ENCODE data around the gene TFB1M. TPM values are rescaled to one million over a fixed set of nuclear protein-coding genes. Genes with fewer than 3 reads are reported as not detected.
"Not testable (repeated sequence)": the region's sequence is repeated elsewhere in the genome, so short reads cannot be mapped to it uniquely, and the experiment has no call there.

The TFB1M gene
- total RNA-seq, 2 experiments from 2014 or later, result 45.5 to 56.4 TPM

DNA sequence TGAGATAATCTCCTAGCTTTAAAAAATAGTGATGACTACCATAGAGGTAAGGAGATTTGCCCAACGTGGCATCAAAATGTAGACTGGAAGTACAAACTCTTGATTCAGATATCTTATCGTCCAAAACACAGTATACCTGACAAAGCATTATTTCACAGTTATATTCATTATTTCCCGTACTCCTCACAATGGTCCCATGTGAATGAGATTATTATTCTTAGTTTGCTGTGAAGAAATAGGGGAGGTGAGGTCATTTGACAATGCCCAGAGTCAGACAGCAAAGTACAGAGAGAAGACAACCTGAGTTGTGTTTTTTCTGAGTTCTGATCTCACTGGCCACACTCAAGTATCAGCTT lies 1.2 kb upstream of the TFB1M start:
- POLR2A ChIA-PET, result interaction anchor here (1.2 kb wide), 1 partner anchor 102 kb away, joined by 3 read pairs; no protein-coding TSS in a partner anchor
- no peaks in the 10 kb centered on the region for H3K9me3 Mint-ChIP-seq (ENCODE audit: low read depth)
- CTCF ChIA-PET, result interaction anchor here (0.6 to 3.9 kb wide), 9 partner anchors 12 to 578 kb away, joined by 3 to 21 read pairs (median 5); no protein-coding TSS in a partner anchor

DNA sequence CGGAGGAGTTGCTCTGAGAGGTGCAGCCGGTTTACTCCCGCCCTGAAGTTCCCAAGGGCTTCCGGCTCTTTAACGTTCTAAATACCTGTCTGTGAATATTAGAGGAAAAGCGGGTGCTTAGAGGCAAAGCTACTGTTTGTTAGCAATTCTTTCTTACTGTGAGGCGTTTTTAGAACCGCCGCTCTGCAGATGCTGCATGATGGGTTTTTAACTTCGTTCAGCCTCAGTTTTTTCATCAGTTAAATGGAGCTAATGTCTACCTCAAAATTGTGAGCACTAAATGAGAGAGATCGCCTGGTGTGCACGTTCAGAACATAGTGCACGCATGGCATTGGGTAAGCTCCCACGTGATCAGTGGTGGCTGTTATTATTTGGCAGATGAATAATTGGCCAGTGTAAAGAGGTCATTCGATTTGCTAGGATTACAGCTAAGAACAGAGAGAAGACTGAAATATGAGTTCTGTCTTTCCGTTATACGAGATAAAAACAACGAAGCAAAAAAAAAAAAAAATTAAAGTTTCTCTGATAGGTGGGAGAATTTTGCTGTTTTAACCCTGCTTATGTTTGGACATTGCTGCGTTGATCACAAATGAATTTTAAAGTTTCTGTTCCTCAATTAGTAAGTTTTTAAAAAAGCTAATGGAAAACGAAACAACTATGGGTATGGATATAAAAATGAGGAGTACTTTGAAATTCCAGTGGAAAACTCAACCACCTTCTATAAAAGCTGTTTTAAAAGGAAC lies 660 bp upstream of the TFB1M start:
- peaks cover 24% of the 10 kb centered on the region for H3K36me3 Mint-ChIP-seq (ENCODE audit: low read depth)
- peak overlapping the region; percentile 90 for H3K4me3 Mint-ChIP-seq
- CTCF ChIA-PET, result interaction anchor here (0.6 to 3.9 kb wide), 10 partner anchors 13 to 577 kb away, joined by 3 to 21 read pairs (median 4); no protein-coding TSS in a partner anchor
- intact Hi-C loops (cut with DNase I, micrococcal nuclease), result loop anchor here (1.0 to 10.0 kb wide), 12 partner anchors 91 to 1706 kb away; partner anchors contain the start of gene SCAF8 (in 2 of the 2)
- peak; percentile 84 for DNase-seq
- no peaks in the 10 kb centered on the region for H3K9me3 Mint-ChIP-seq (ENCODE audit: low read depth)
- POLR2A ChIA-PET, result interaction anchor here (0.6 kb wide), 1 partner anchor 179 kb away, joined by 5 read pairs; no protein-coding TSS in a partner anchor
- peak overlapping the region; percentile 98 for H3K27ac Mint-ChIP-seq
- no peaks in the 10 kb centered on the region for H3K27me3 Mint-ChIP-seq
- H3K4me1 Mint-ChIP-seq, result peaks cover 40% of the 10 kb centered on the region
- peak; percentile 61 for ATAC-seq

More for the DNA sequence above, 1.2 kb upstream of the TFB1M start:
- H3K4me3 Mint-ChIP-seq, result peak overlapping the region; percentile 90
- peak overlapping the region; percentile 98 for H3K27ac Mint-ChIP-seq
- intact Hi-C loops (cut with DNase I, micrococcal nuclease), result loop anchor here (2.0 to 10.0 kb wide), 4 partner anchors 139 to 1469 kb away; no protein-coding TSS in a partner anchor
- H3K36me3 Mint-ChIP-seq (ENCODE audit: low read depth), result peaks cover 20% of the 10 kb centered on the region
- H3K4me1 Mint-ChIP-seq, result peaks cover 37% of the 10 kb centered on the region
- H3K27me3 Mint-ChIP-seq, result no peaks in the 10 kb centered on the region
- no peak for DNase-seq
- no peak for ATAC-seq

- Mint-ChIP-seq H3K9me3 (ENCODE audit: low read depth) (no peaks in the 10 kb centered on the region), H3K27me3 (no peaks in the 10 kb centered on the region), H3K4me1 (peaks cover 41% of the 10 kb centered on the region), H3K36me3 (ENCODE audit: low read depth) (peaks cover 28% of the 10 kb centered on the region), H3K4me3 (peak overlapping the region; percentile 90), H3K27ac (peak overlapping the region; percentile 93)
- peak; percentile 3 for ATAC-seq
- POLR2A ChIA-PET, result interaction anchor here (0.6 kb wide), 1 partner anchor 480 kb away, joined by 3 read pairs; no protein-coding TSS in a partner anchor
- intact Hi-C loops (cut with DNase I, micrococcal nuclease), result loop anchor here (1.0 to 10.0 kb wide), 13 partner anchors 89 to 1708 kb away; partner anchors contain the start of gene SCAF8 (in 2 of the 2)
- CTCF ChIA-PET, result interaction anchor here (0.5 to 3.1 kb wide), 4 partner anchors 25 to 386 kb away, joined by 3 to 13 read pairs (median 4); no protein-coding TSS in a partner anchor
- peak; percentile 28 for DNase-seq
Measured at GRCh38 chr6:155313602-155314091, 637 bp downstream of the TFB1M start.

DNA sequence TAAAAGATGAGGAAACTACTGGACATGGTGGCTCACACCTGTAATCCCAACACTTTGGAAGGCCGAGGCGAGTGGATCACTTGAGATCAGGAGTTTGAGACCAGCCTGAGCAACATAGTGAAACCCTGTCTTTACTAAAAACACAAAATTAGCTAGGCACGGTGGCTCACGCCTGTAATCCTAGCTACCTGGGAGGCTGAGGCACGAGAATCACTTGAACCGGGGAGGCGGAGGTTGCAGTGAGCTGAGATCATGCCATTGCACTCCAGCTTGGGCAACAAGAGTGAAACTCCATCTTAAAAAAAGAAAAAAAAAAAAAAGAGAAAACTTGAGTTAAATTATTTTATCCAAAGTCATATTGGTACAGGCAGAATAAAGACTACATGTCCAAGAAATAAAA lies 1.3 kb downstream of the TFB1M start:
- intact Hi-C loops (cut with DNase I, micrococcal nuclease), result loop anchor here (2.0 to 10.0 kb wide), 4 partner anchors 386 to 1472 kb away; no protein-coding TSS in a partner anchor
- Mint-ChIP-seq H3K27ac (peak overlapping the region; percentile 93), H3K4me3 (peak overlapping the region; percentile 90), H3K4me1 (peaks cover 45% of the 10 kb centered on the region), H3K36me3 (ENCODE audit: low read depth) (peaks cover 33% of the 10 kb centered on the region)
- H3K9me3 Mint-ChIP-seq (ENCODE audit: low read depth); POLR2A ChIA-PET; H3K27me3 Mint-ChIP-seq; ATAC-seq; DNase-seq: not testable (repeated sequence)
- CTCF ChIA-PET, result interaction anchor here (0.5 to 2.0 kb wide), 7 partner anchors 10 to 385 kb away, joined by 3 to 5 read pairs (median 3); no protein-coding TSS in a partner anchor

GRCh38 chr6:155311583-155311982 lies 2.7 kb downstream of the TFB1M start:
- Mint-ChIP-seq H3K27me3 (no peaks in the 10 kb centered on the region), H3K27ac (no peak overlapping the region)

DNA sequence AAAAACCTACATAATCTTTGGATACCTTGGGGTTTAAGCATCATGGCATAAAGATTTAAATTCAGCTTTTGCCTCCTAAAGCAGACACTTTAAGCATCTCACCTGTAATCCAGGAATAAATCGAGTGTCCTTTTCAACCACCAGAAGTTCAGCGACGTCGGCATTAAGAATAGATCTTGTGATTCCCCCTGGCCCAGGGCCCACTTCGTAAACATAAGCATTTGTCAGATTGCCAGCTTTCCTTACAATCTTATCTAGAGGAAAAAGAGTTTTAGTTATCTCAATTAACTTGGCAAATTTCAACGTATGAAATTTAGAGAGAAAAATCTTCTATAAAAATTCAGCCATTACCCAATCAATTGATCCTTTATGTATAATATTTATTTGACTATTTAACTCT lies 3.2 kb downstream of the TFB1M start:
- ChIA-PET POLR2A (no interaction called here), CTCF (interaction anchor here (0.6 to 1.2 kb wide), 2 partner anchors 34 to 134 kb away, joined by 3 read pairs; no protein-coding TSS in a partner anchor)
- intact Hi-C loops (cut with DNase I, micrococcal nuclease), result loop anchor here (5.0 to 10.0 kb wide), 3 partner anchors 384 to 1474 kb away; no protein-coding TSS in a partner anchor
- ATAC-seq (no peak), DNase-seq (no peak)
- no peaks in the 10 kb centered on the region for H3K9me3 Mint-ChIP-seq (ENCODE audit: low read depth)
- H3K36me3 Mint-ChIP-seq (ENCODE audit: low read depth), result peaks cover 48% of the 10 kb centered on the region
- no peak overlapping the region for H3K27ac Mint-ChIP-seq
- H3K4me3 Mint-ChIP-seq, result no peak overlapping the region
- no peaks in the 10 kb centered on the region for H3K27me3 Mint-ChIP-seq
- H3K4me1 Mint-ChIP-seq, result peaks cover 48% of the 10 kb centered on the region

More at GRCh38 chr6:155311583-155311982, 2.7 kb downstream of the TFB1M start:
- no peak overlapping the region for H3K4me3 Mint-ChIP-seq
- ATAC-seq (no peak), DNase-seq (no peak)
- peaks cover 43% of the 10 kb centered on the region for H3K36me3 Mint-ChIP-seq (ENCODE audit: low read depth)
- ChIA-PET CTCF (interaction anchor here (0.6 to 1.7 kb wide), 3 partner anchors 8 to 140 kb away, joined by 3 to 4 read pairs (median 3); no protein-coding TSS in a partner anchor), POLR2A (no interaction called here)
- H3K4me1 Mint-ChIP-seq, result peaks cover 49% of the 10 kb centered on the region
- no peaks in the 10 kb centered on the region for H3K9me3 Mint-ChIP-seq (ENCODE audit: low read depth)
- intact Hi-C loops (cut with DNase I, micrococcal nuclease), result loop anchor here (5.0 to 10.0 kb wide), 3 partner anchors 384 to 1473 kb away; no protein-coding TSS in a partner anchor

DNA sequence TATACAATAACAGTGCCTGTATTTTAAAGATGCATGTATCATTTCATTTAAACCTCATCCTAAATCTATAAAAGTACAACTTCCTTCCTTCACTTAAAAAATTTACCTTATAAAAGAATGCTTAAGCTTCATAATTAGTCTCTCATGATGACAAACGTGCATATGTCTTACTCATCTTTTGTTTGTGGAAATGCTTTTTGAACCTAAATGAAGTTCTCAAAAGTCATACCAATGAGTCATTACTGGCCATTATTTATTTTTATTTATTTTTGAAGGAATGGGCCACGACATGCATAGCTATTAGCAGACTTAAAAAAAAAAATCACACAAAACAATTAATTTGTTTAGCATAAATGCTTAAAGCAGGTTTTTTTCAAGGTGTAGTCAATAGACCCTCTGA lies 3.7 kb downstream of the TFB1M start:
- Mint-ChIP-seq H3K27me3 (no peaks in the 10 kb centered on the region), H3K36me3 (ENCODE audit: low read depth) (peaks cover 48% of the 10 kb centered on the region), H3K4me3 (no peak overlapping the region), H3K4me1 (peaks cover 48% of the 10 kb centered on the region), H3K27ac (peak overlapping the region; percentile 29), H3K9me3 (ENCODE audit: low read depth) (no peaks in the 10 kb centered on the region)
- ChIA-PET CTCF (interaction anchor here (1.2 kb wide), 1 partner anchor 133 kb away, joined by 3 read pairs; no protein-coding TSS in a partner anchor), POLR2A (no interaction called here)
- ATAC-seq (no peak), DNase-seq (no peak)
- intact Hi-C loops (cut with DNase I, micrococcal nuclease), result loop anchor here (5.0 to 10.0 kb wide), 3 partner anchors 383 to 1474 kb away; no protein-coding TSS in a partner anchor

DNA sequence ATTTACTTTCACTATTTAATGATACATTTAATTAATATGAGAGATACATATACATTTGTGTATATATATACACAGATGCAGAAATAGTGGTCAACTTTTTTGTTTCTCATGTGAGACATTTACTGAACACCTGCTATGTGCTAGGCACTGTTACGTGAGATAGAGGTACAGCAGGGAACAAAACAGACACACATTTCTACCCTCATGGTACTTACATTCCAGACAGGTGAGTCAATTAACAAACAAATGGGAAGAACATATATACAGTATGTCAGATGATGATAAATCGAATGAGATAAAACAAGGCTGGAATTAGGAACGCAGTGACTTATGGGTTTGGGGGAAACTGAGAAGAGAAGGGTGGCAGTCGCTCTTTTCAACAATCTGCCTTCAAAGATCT lies 5.1 kb downstream of the TFB1M start:
- no peak overlapping the region for H3K4me3 Mint-ChIP-seq
- DNase-seq (no peak), ATAC-seq (no peak)
- POLR2A ChIA-PET, result no interaction called here
- H3K9me3 Mint-ChIP-seq (ENCODE audit: low read depth), result no peaks in the 10 kb centered on the region
- H3K27ac Mint-ChIP-seq, result peak overlapping the region; percentile 21
- no peaks in the 10 kb centered on the region for H3K27me3 Mint-ChIP-seq
- intact Hi-C loops (cut with DNase I, micrococcal nuclease), result no loop called here
- CTCF ChIA-PET, result no interaction called here
- peaks cover 53% of the 10 kb centered on the region for H3K36me3 Mint-ChIP-seq (ENCODE audit: low read depth)
- H3K4me1 Mint-ChIP-seq, result peaks cover 44% of the 10 kb centered on the region

DNA sequence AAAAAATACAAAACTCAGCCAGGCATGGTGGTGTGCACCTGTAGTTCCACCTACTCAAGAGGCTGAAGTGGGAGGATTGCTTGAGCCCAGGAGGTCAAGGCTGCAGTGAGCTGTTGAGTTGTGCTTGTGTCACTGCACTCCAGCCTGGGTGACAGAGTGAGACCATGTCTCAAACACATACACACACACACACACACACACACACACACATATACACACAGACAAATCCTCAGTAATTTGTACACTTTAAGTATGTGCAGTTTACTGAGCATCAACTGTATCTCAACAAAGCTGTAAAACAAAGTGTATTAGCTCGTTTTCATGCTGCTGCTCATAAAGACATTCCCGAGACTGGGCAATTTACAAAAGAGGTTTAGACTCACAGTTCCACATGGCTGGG lies 7.3 kb downstream of the TFB1M start:
- no peaks in the 10 kb centered on the region for H3K9me3 Mint-ChIP-seq (ENCODE audit: low read depth)
- CTCF ChIA-PET, result interaction anchor here (1.9 kb wide), 1 partner anchor 9 kb away, joined by 6 read pairs; no protein-coding TSS in a partner anchor
- H3K4me3 Mint-ChIP-seq, result no peak overlapping the region
- intact Hi-C loops (cut with DNase I, micrococcal nuclease), result no loop called here
- H3K27ac Mint-ChIP-seq, result no peak overlapping the region
- peaks cover 57% of the 10 kb centered on the region for H3K36me3 Mint-ChIP-seq (ENCODE audit: low read depth)
- ATAC-seq (peak; percentile 55), DNase-seq (no peak)
- POLR2A ChIA-PET, result no interaction called here
- peaks cover 31% of the 10 kb centered on the region for H3K4me1 Mint-ChIP-seq
- no peaks in the 10 kb centered on the region for H3K27me3 Mint-ChIP-seq

- Mint-ChIP-seq H3K36me3 (ENCODE audit: low read depth) (peaks cover 47% of the 10 kb centered on the region), H3K4me3 (no peak overlapping the region), H3K4me1 (peaks cover 13% of the 10 kb centered on the region), H3K27me3 (no peaks in the 10 kb centered on the region), H3K27ac (no peak overlapping the region), H3K9me3 (ENCODE audit: low read depth) (no peaks in the 10 kb centered on the region)
- DNase-seq, result no peak
- ATAC-seq, result no peak
- intact Hi-C loops (cut with DNase I, micrococcal nuclease), result no loop called here
- CTCF ChIA-PET, result interaction anchor here (0.9 to 1.2 kb wide), 3 partner anchors 9 to 126 kb away, joined by 3 to 4 read pairs (median 3); no protein-coding TSS in a partner anchor
- POLR2A ChIA-PET, result no interaction called here
Measured at GRCh38 chr6:155303361-155303870, 10.9 kb downstream of the TFB1M start.

DNA sequence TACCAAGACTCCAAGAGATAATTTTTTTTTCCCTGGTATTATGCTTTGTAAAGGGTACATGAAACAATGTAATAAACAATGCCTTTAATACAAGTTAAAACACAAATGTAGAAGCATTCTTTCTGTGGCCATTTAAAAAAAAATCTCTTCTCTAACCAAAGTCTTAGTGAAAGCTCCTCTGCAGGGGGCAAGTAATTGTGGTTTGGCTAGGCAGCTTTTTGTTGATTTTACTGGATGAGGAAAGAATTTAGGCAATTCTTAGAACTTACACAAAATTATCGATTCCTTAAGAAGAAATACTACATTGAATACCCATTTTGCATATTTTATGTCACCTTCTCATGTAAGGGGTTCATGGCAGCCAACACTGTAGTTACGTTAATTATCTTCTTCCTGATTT lies 12.4 kb downstream of the TFB1M start:
- Mint-ChIP-seq H3K27me3 (no peaks in the 10 kb centered on the region), H3K27ac (no peak overlapping the region), H3K36me3 (ENCODE audit: low read depth) (peaks cover 44% of the 10 kb centered on the region), H3K9me3 (ENCODE audit: low read depth) (no peaks in the 10 kb centered on the region), H3K4me1 (peaks cover 8% of the 10 kb centered on the region), H3K4me3 (no peak overlapping the region)
- CTCF ChIA-PET, result interaction anchor here (0.8 kb wide), 1 partner anchor 969 kb away, joined by 3 read pairs; no protein-coding TSS in a partner anchor
- no peak for ATAC-seq
- DNase-seq, result no peak
- intact Hi-C loops (cut with DNase I, micrococcal nuclease), result no loop called here
- POLR2A ChIA-PET, result no interaction called here
